ENCODE data around the gene GLS. TPM values are rescaled to one million over a fixed set of nuclear protein-coding genes. Genes with fewer than 3 reads are reported as not detected.
"Not testable (repeated sequence)": the region's sequence is repeated elsewhere in the genome, so short reads cannot be mapped to it uniquely, and the experiment has no call there.

Gene GLS
- polyA plus RNA-seq, 1 experiment, result 206 TPM

GRCh38 chr2:190867212-190867611, 13.4 kb upstream of the GLS start:
- DNase-seq (ENCODE audit: low read depth, low spot score), result no peak
- H3K4me3 ChIP-seq (ENCODE audit: low read depth, low read length), result no peak overlapping the region
- CTCF ChIA-PET, result interaction anchor here (2.2 kb wide), 1 partner anchor 17 kb away, joined by 12 read pairs; no protein-coding TSS in a partner anchor
- H3K9me3 ChIP-seq (ENCODE audit: control insufficient read depth, insufficient read depth, low read length), result no peaks in the 10 kb centered on the region
- POLR2A ChIA-PET, result interaction anchor here (1.4 kb wide), 1 partner anchor 32 kb away, joined by 3 read pairs; no protein-coding TSS in a partner anchor
- no peak for TF ChIP-seq CTCF (IDR thresholded peaks at IDR 0.05; ENCODE audit: low read depth, low read length)
- no peak overlapping the region for H3K27ac ChIP-seq (ENCODE audit: low read depth, low read length)
- H3K27me3 ChIP-seq (ENCODE audit: control insufficient read depth, insufficient read depth, low read length), result no peaks in the 10 kb centered on the region

- Histone ChIP-seq H3K4me3 (ENCODE audit: low read depth, low read length) (no peak overlapping the region), H3K9me3 (ENCODE audit: control insufficient read depth, insufficient read depth, low read length) (no peaks in the 10 kb centered on the region), H3K27ac (ENCODE audit: low read depth, low read length) (no peak overlapping the region), H3K27me3 (ENCODE audit: control insufficient read depth, insufficient read depth, low read length) (no peaks in the 10 kb centered on the region)
- CTCF ChIA-PET, result interaction anchor here (2.2 kb wide), 1 partner anchor 17 kb away, joined by 12 read pairs; no protein-coding TSS in a partner anchor
- DNase-seq (ENCODE audit: low read depth, low spot score), result no peak
- TF ChIP-seq CTCF (IDR thresholded peaks at IDR 0.05; ENCODE audit: low read depth, low read length), result no peak
- POLR2A ChIA-PET, result no interaction called here
These were observed 12.8 kb upstream of the GLS start for GRCh38 chr2:190867832-190868231.

GRCh38 chr2:190869721-190870120, 10.9 kb upstream of the GLS start:
- ChIA-PET CTCF (no interaction called here), POLR2A (no interaction called here)
- Histone ChIP-seq H3K9me3 (ENCODE audit: control insufficient read depth, insufficient read depth, low read length) (no peaks in the 10 kb centered on the region), H3K27me3 (ENCODE audit: control insufficient read depth, insufficient read depth, low read length) (no peaks in the 10 kb centered on the region), H3K4me3 (ENCODE audit: low read depth, low read length) (no peak overlapping the region), H3K27ac (ENCODE audit: low read depth, low read length) (no peak overlapping the region)
- no peak for DNase-seq (ENCODE audit: low read depth, low spot score)
- TF ChIP-seq CTCF (IDR thresholded peaks at IDR 0.05; ENCODE audit: low read depth, low read length), result no peak

GRCh38 chr2:190873451-190873850, 7.2 kb upstream of the GLS start:
- H3K27ac ChIP-seq (ENCODE audit: low read depth, low read length); H3K9me3 ChIP-seq (ENCODE audit: control insufficient read depth, insufficient read depth, low read length); POLR2A ChIA-PET; H3K4me3 ChIP-seq (ENCODE audit: low read depth, low read length); DNase-seq (ENCODE audit: low read depth, low spot score); H3K27me3 ChIP-seq (ENCODE audit: control insufficient read depth, insufficient read depth, low read length); CTCF ChIA-PET: not testable (repeated sequence)

GRCh38 chr2:190875891-190876290, 4.7 kb upstream of the GLS start:
- ChIA-PET POLR2A (no interaction called here), CTCF (interaction anchor here (0.8 kb wide), 2 partner anchors 12 to 25 kb away, joined by 3 read pairs; no protein-coding TSS in a partner anchor)
- no peak for DNase-seq (ENCODE audit: low read depth, low spot score)
- H3K9me3 ChIP-seq (ENCODE audit: control insufficient read depth, insufficient read depth, low read length), result no peaks in the 10 kb centered on the region
- H3K27me3 ChIP-seq (ENCODE audit: control insufficient read depth, insufficient read depth, low read length), result no peaks in the 10 kb centered on the region
- no peak overlapping the region for H3K4me3 ChIP-seq (ENCODE audit: low read depth, low read length)
- H3K27ac ChIP-seq (ENCODE audit: low read depth, low read length), result no peak overlapping the region
- no peak for TF ChIP-seq CTCF (IDR thresholded peaks at IDR 0.05; ENCODE audit: low read depth, low read length)
